Stimulated activated CD4-positive, alpha-beta T cell treated with anti-CD3 and anti-CD28 coated beads, Interleukin-4, amount 100 ng/mL, for 4 hours (primary cell): ENCODE results near the gene CLCN7.
A peak's percentile ranks its signal among the peaks of the same experiment; 100 is the strongest.

Experiments
- DNase-seq, 2 experiments: peaks; one replicate each; pipeline ENCODE4 v3.0.0-alpha.2; 2020

Gene CLCN7

GRCh38 chr16:1429012-1429411 lies 45.8 kb downstream of the CLCN7 start:
- no peak for DNase-seq

- DNase-seq = peak in 1 of 2 experiments; percentile 41
These were observed 46.3 kb downstream of the CLCN7 start for GRCh38 chr16:1428511-1428910.

GRCh38 chr16:1427473-1428461 lies 47.1 kb downstream of the CLCN7 start:
- no peak for DNase-seq

- DNase-seq = no peak
These were observed 47.9 kb downstream of the CLCN7 start for GRCh38 chr16:1426734-1427471.

GRCh38 chr16:1425616-1426370 lies 49.0 kb downstream of the CLCN7 start:
- no peak for DNase-seq

- no peak for DNase-seq
These were observed 50.8 kb downstream of the CLCN7 start for GRCh38 chr16:1424028-1424427.

- no peak for DNase-seq
These were observed 52.8 kb downstream of the CLCN7 start for GRCh38 chr16:1422076-1422475.

- DNase-seq = peak in 1 of 2 experiments; percentile 4
These were observed 54.7 kb downstream of the CLCN7 start for GRCh38 chr16:1420111-1420539.

- no peak for DNase-seq
These were observed 58.3 kb downstream of the CLCN7 start for GRCh38 chr16:1416521-1416941.

- DNase-seq = peak; percentile 73 to 83
These were observed 60.1 kb downstream of the CLCN7 start, which contains the start of gene UNKL for GRCh38 chr16:1414532-1415260. Gene UNKL, minus strand, starts transcription at chr16:1414704. Its CDS starts 13 bp downstream, at chr16:1414691.

- peak; percentile 54 to 64 for DNase-seq
These were observed 60.9 kb downstream of the CLCN7 start for GRCh38 chr16:1413684-1414531.

- no peak for DNase-seq
These were observed 62.0 kb downstream of the CLCN7 start for GRCh38 chr16:1412847-1413246.

GRCh38 chr16:1408171-1408837 lies 66.5 kb downstream of the CLCN7 start:
- peak; percentile 93 to 97 for DNase-seq

- DNase-seq = no peak
These were observed 67.1 kb downstream of the CLCN7 start for GRCh38 chr16:1407753-1408152.

GRCh38 chr16:1403733-1404132 lies 71.1 kb downstream of the CLCN7 start:
- no peak for DNase-seq

GRCh38 chr16:1403036-1403435 lies 71.8 kb downstream of the CLCN7 start:
- no peak for DNase-seq

GRCh38 chr16:1401758-1402154 lies 73.1 kb downstream of the CLCN7 start:
- DNase-seq = no peak

GRCh38 chr16:1401061-1401757 lies 73.6 kb downstream of the CLCN7 start:
- no peak for DNase-seq

- DNase-seq = no peak
These were observed 75.8 kb downstream of the CLCN7 start for GRCh38 chr16:1398826-1399581.
